ENCODE data around the gene ARID5B.

ARID5B gene

DNA sequence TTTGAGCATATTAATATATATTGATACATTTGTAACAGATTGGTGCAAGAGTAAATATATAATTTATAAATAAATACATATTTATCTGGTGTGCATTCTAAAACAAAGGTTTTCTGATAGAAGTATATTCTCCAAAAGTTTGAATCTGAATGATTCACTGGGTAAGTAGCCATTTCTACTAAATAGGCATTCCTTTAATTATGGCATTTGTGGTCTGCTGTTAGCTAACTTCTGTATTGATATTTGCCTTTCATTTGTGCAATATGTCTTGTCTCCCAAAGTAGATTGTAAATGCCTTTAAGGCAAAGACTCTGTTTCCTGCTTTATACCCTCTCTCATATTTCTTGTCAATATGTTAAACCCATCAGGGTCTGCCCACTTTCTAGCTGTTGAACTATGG is 11.1 kb upstream of the ARID5B start:
- no peak for DNase-seq

DNA sequence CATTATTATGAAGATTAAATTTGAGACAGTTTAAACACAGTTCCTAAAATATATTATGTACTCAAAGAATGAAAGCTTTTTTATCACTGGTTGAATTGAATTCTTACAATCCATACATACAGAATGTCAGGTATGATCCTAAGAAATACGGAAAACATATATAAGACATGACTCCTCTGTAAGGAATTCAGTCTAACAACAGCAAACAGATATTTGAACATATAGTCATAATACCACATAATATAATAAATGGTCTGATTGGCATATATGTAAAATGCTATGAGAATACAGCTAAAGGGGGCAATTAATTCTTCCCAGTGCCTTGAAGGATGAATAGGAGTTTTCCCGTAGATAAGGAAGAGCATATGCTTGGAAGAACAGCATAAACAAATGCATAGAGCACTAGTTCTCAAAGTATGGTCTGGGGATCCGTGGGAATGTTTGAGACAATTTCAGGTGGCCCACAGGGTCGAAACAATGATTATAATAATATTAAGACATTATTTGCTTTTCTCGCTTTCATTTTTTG is 10.6 kb upstream of the ARID5B start:
- no peak for DNase-seq

DNA sequence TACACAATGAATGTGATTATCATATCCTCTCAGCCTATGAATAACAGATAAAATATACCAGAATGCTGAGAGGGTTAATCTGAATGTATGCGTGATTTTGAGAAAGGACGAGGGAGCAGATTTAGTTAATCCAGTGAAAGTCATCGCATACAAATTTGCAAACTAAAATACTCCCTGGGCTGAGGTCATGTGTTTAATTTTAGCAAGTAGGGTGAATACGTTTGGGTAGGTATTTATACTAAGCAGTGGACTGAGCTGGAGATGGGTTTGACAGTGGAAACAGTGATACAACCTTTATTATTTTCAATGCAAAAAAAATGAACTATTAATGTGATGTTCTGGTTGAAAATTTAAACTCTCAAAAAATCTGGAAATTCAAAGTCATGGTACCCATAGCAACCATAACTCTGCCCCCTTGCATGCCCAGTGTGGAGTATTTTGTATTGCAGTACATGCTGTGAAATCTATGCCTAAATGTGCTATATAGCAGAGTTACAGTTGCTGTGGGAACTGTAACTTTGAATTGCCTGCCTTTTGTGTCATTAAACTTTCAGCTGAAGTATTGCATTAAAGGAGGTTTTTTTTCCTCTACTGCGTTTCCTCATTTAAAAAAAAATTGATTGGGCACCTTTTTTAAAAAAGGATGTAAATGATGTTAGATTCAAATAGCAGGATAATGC is 9.5 kb upstream of the ARID5B start:
- no peak for DNase-seq

DNA sequence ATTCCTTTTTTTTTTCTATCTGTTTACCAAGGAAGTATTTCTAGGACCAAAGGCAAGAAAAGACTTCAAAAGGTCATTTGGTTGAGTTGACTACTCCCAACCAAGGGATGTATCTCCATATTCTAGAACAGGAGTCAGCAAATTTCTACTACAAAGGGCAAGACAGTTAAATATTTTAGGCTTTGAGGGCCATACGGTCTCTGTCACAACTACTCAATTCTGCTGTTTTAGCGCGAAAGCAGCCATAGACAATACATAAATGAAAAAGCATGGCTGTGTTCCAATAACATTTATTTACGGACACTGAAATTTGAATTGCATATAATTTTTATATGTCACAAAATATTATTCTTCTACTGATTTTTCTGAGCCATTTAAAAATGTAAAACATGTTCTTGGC is 8.5 kb upstream of the ARID5B start:
- no peak for DNase-seq

DNA sequence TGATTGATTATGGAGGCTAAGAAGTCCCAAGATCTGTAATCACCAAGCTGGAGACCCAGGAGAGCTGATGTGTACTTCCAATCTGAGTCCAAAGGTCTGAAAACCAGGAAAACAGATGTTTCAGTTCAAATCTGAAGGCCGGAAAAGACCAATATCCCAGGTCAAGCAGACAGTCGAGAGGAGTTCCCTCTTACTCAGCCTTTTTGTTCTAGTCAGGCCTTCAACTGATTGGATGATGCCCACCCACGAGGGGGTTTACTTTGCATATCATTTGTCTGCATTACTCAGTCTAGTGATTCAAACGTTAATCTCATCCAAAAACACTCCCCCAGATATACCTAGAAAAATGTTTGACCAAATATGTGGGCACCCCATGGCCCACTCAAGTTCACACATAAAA is 7.4 kb upstream of the ARID5B start:
- no peak for DNase-seq

DNA sequence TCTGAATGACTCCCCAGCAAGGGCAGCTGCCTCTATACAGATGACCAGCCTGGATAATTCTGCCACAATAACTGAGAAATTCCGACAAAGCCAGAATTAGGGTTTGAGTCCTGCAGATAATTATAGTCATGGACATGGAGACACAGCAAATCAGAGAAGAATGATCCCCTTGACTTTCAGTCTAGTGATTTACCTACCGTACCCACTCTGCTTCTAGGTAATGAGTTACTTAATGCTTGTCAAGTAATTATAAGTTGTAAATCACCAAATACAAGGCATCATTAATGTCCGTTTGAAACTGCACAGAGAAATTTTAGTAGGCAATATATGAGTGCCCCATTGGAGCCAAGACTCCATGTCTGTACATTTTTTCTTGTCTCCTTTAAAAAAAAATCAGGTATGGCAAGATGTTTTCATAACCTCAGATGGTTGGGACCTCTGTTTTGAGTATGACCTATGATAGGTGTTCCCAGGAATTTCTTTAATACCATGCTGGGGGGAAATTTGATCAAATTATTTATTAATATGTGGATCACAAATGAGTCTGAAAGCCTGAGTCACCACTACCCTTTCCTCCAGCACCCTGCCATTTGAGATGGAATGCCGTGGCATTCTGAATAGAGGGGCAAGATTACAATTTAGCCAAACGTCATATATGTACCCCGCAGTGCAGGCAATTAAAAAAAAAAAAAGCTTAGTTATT is 5.5 kb upstream of the ARID5B start:
- DNase-seq: no peak

DNA sequence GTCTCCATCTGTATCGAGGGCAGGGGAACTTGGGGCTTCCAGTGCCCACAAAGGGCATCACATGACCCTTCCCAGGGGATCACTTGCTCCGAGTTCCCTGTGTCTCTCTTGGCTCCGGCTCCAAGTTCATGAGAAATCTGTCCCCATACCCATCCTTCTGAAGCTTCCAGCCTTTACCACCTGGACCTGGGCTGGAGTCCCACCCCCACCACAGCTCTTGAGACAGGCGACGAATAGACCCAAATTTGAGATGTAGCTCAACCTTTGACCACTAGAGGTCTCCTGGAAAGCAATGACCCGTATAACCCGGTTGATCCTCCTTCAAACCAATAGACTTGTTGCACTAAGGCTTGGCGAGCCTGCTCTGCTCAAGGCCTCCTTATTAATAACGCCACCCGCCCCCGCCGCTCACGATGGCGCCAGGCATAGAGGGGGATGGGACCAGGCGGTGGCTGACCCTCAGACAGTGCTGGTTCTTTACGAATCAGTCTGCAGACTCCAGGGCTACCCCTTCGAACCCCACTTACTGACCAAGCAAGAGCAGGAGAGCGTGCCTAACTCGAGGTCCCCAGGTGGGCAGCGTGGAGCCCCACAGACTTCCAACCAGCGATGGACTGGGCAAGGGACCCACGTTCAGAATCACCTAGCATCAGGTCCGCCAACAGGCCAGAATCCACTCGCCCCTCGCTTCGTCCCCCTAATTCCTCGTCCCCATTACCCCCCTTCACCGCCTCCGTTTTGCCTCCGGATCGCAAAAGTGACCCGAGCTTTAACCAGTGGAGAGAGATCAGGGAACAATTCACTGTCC is 4.4 kb upstream of the ARID5B start:
- peak; percentile 20 for DNase-seq

DNA sequence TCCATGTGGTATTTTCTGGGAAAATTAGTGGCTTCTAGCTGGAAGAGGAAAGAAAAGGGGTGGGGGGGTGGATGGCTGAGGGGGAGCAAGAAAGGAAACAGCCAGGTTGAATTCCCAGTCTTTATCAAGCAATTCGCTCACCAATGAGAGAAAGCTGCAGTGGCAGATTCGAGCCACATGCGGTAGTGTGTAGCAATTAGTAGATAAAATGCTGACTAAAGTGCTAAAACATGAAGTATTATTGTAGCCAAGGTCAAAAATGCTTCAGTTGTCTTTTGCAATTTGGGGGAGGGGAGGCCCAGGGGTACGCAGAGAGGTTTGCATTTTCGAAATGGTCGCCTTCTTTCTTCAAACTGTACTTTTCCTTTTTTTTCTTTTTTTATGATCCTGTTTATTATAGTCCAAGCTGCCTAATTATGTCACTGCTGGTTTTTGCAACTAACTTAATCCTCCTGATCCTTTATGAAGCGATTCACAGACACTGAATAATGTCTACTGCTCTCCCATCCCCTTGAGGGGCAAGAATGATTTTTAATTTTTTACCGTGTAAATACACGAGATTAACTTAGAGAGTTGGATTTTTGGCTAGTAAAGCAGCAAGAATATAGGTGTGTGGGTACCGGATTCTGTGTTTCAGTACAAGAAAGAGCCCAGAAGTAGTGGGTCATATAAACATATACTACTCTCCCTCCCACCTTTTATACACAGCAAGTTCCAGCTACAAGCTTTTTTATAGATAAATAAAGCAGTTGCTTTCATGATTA is 3.6 kb upstream of the ARID5B start:
- no peak for DNase-seq

DNA sequence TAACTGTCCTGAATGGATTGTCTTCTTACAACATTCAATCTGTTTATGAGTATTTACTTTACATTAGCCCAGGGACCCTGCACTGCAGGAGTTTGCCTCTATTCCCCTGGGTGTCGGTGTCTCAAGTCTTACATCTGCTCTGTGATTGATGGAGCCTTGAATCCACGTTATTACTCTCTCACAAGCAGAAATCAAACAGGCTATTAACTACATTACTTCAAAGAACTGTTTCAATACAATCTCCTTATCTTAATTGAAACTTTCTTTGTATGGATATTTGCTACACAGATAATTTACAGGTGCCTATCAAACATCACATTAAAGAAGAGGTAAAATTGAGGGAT is 3.1 kb upstream of the ARID5B start:
- DNase-seq: no peak

DNA sequence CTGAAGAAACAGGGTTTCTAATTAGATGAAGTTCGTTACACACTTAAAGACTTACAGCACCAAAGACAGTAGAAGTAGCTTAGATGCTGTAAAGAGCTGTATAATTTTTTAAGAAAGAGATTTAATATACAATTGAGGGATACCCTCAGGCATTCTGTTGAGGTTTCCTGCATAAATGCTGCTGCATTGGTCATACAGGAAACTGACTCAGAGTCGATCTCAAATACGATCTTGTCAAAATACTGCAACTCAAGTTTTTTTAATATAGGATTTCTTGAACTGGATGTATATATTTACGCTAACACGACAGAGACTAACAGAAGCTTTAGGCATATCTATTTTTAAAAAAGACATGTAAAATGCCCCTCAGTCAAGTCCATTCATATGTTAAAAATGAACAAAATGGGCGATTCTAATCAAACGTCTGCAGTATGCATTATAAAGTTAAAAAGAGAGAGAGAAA is 2.4 kb upstream of the ARID5B start:
- no peak for DNase-seq

DNA sequence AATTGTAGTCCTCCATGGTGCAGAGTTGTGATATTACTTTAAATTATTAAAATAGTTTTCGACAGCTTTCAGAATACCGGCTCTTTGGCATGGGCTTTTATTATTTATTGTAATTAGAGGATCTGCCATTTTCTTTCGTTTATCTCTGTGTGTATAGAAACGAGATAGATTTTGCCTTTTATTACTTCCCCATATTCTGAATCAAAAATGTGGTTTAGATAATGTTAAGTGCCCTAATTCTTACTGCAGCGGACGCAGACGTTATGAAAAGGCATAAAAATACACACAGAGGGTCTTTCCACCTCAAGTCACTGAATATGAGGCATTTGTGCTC is 1.9 kb upstream of the ARID5B start:
- DNase-seq: no peak

DNA sequence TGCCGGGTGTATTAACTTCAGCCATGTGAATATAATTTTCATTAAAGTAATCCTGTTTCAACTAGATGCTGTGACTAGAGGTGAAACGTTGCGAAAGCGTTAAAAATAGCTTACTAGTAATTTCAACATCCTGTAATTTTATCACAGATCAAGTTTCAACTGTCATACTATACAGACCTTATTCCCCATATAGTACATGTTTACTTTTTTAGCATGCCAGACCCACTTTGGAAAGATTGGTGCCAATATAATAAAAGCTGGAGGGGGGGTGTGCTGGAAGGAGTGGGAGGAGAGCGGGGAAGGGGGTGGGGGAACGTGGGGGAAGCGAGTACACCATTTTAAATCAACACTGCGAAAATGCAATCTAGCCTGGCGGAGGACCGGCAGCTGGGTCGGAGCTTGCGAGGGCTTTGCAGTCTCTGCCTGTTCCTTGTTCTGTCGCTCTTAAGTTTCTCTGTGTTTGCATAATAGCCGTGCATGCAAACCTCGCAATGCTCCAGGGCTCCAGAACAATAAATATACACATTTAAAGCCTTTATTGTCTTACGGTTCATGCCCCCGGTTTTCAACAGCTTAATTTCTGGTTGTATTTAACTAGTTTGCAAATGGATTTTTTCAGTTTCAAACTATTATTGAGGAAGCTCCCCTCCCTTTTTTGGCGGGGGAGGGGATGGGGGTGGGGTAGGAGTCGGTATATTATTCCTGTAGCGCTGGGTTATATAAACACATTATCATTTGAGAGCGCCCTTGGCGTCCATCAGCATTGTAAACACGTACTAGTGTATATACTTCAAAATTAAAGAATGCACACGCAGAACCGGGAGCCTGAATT is 1.3 kb upstream of the ARID5B start:
- peak; percentile 52 for DNase-seq

DNA sequence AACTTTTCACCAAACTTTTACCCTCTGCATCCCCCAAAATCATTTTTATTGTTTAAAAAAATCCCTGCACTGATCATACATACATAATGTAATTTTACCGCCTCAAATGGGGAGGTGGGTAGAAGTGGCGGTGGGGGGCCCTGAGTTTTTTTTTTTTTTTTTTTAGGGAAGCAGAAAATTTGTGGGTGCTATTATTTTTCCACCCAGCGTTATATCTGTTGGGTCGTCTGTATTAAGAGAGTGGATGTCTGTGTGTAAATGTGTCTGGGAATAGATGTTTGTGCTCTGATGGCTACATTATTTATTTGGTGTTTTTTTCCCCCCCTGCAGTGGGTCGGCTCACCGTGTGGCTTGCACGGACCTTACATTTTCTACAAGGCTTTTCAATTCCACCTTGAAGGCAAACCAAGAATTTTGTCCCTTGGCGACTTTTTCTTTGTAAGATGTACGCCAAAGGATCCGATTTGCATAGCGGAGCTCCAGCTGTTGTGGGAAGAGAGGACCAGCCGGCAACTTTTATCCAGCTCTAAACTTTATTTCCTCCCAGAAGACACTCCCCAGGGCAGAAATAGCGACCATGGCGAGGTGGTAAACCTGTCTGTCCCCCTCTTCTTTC is 438 bp downstream of the ARID5B start:
- no peak for DNase-seq

DNA sequence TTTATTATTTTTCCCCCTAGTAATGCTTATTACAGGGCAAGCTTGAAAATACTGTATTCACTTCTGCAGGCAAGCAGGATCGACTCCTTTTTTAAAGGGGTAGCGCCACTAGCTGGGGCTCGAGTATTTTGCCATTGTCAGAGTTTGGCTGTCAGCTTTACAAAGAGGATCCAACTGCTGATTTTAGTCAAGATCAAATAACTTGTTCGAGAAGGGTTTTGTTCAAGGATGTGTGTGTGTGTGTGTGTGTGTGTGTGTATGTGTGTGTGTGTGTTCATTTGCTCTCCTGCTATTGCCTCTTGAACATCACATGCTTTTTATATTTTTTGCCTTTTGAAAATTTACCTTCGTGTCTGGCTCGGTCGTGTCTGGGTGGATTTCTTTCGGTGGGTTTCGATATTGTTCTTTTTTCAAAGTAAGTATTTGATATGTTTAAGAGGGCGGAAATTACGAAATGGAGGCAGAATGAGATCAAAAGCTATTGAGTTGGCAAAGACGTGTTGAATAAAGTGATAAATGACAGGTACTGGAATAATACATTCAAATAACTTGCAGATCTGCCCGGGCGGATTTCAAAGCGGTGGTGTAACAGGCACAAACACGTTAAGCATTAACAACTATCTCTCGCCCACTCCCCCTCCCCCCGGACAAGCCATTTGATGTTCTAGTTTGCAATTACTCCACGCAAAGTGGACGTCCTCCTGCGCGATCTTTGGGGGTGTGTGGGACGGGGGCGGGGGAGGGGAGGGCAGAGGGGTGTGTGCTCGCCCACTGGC is 1.1 kb downstream of the ARID5B start:
- DNase-seq: no peak

DNA sequence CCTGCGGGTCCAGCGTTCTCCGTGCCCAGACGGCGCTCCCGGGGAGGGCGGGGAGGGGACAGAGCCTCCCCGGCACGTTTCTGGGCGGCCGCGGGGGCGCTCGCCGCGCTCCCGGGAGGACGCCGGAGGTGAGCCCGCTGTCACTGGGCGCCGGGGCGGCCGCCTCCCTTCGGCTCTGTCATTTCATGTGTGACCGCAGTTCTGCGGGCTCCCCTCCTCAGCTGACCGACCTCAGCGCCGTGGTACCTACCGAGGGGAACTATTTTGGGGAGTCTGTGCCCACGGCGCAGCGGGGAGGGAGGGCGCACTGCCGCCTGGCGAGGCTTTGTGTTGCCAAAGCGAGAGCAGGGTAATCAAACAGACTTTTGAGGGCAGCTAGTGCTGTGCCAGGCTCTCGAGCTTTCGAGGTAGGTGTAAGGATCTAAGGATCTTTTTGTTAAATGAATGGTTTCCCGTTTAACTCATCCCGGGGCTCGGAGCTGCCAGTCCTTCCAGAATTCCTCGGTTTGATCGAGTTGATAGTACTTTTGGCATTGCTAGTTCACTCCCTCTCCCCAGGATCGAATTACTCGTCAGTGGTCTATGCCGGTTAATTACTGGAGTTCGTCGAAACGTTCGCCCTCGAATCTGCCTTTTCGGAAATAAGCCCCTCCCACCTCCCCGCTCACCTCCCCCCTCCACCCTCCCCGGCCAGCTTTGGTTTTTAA is 1.9 kb downstream of the ARID5B start:
- DNase-seq: no peak

DNA sequence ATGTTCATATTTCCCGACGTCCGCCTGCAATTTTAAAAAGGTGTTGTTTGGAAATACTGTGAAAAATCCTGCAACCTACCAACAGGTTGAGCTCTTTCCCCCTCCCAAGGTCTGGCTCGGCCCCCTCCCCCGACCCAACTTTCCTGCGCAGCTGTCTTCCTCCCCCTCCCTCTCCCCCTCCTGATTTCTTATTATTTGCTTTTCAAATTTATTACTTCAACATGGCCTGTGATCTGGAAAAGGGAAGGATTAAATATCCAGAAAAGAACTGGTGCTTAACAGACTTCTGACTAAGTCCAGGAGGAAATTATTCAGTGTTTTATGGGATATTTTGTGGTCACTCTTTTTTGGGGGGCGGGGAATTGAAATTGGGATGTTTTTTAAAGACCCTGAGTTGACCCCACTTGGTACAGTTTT is 2.4 kb downstream of the ARID5B start:
- DNase-seq: no peak

DNA sequence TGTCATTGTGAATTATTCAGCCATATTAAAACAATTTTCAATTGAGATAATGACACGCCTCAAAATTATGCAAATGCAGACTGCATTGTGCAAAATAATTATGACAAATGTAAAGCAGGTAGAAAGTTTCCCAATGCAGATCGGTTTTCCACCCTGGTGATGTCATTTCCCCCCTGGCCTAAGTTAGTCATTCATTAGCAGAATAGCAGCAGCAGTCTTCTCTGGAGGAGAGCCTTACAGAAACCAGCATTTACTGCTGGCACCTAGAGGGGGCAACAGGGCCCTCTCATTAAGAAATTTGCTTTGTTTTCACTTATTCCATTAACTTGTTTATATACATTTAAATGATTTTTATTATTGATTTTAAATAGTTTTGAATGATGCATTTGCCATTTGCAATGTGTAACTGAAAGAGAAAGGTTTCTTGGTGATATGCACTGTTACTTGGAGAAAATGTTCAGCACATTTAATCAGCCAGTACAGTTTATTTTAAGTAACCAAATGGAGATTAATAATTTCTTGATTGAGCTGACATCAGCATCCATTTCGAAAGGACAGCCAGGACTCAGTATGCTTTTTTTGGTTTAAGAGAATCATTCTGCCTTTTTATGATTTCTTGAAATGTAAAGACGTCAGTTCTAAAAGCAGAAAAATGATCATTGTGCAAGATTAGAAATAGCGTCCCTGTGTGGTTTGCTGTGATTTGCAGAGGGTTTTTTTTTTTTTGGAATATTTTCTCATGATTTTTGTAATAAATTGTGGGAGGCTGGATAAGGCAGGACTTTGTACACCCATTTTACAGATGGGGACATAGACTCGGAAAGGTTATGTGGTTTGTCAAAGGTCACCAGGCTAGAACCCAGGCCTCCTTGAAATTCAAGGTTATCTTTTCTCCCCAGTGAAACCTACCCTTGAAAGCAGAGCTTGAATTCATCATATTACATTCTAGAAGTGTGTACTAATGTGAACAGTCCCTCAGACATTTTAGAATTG is 3.5 kb downstream of the ARID5B start:
- DNase-seq: no peak

DNA sequence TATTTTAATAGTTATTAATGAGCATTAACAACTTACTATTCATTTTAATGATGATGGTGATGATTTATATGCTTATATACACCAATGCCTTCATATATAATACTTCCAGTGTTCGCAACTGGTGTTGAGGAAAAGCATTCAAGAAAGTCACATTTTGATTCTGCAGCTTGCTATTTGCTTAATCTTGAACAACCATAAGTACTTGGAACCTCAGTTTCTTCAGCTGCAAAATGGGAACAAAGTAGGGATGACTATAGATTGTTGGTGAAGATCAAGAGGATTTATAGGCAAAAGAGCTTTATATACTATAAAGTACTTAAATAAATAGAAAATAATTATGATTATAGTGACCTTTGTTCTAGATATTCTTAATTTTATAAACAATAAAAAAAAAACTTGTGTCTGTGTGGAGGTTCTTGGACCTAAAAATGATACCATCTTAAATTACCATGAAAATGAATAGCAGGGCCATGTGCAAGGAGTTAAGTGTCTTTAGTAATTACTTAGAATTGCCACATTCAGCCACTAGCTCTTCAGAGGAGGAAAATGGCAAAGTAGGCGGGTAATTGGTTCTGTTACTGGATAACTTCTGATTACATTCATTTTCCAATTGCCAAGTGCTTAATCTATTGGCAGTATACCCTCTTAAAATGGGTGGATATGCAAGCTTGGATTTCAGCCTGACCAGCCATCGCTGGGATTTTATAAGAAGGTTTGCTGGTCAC is 4.5 kb downstream of the ARID5B start:
- DNase-seq: no peak

Data from DMS 273 treated with DMSO at 0.1 percent for 48 hours (cell line).